ENCODE data around the gene ZDHHC7.

DNA sequence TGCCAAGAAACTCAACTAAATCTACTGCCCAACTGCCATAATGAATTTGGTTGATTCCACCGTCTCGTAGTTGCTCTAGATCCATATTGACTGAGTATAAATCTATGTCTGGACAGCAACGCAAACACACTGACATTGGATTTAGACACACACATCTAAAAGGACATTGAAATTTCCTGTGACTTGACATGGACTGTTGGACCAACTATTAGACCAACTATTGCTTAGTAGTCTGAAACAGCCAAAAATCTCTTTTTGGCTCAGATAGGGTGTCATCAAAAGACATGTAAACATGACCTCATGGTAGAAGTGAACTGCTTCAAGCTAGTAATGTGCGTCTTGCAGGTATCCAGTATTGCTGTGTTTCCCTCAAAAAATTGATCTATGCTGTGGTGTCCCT lies 47.6 kb upstream of the ZDHHC7 start:
- peak in 1 of 2 donors; percentile 12 for TF ChIP-seq RAD21 (IDR thresholded peaks at IDR 0.05)
- TF ChIP-seq, protein P1, sequence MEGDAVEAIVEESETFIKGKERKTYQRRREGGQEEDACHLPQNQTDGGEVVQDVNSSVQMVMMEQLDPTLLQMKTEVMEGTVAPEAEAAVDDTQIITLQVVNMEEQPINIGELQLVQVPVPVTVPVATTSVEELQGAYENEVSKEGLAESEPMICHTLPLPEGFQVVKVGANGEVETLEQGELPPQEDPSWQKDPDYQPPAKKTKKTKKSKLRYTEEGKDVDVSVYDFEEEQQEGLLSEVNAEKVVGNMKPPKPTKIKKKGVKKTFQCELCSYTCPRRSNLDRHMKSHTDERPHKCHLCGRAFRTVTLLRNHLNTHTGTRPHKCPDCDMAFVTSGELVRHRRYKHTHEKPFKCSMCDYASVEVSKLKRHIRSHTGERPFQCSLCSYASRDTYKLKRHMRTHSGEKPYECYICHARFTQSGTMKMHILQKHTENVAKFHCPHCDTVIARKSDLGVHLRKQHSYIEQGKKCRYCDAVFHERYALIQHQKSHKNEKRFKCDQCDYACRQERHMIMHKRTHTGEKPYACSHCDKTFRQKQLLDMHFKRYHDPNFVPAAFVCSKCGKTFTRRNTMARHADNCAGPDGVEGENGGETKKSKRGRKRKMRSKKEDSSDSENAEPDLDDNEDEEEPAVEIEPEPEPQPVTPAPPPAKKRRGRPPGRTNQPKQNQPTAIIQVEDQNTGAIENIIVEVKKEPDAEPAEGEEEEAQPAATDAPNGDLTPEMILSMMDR (IDR thresholded peaks at IDR 0.05; ENCODE audit: low read depth, low read length, missing input control), result no peak
- peak in 1 of 2 donors; percentile 24 for TF ChIP-seq JUND (IDR thresholded peaks at IDR 0.05)
- peak in 1 of 2 donors; percentile 75 for TF ChIP-seq RXRA (IDR thresholded peaks at IDR 0.05)
- no peak for TF ChIP-seq TAF1 (conservative IDR thresholded peaks at IDR 0.05)
- TF ChIP-seq, protein P2, sequence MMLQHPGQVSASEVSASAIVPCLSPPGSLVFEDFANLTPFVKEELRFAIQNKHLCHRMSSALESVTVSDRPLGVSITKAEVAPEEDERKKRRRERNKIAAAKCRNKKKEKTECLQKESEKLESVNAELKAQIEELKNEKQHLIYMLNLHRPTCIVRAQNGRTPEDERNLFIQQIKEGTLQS (IDR thresholded peaks at IDR 0.05), result no peak
- TF ChIP-seq SP1 (IDR thresholded peaks at IDR 0.05), result peak; percentile 68
- TF ChIP-seq, protein P3, sequence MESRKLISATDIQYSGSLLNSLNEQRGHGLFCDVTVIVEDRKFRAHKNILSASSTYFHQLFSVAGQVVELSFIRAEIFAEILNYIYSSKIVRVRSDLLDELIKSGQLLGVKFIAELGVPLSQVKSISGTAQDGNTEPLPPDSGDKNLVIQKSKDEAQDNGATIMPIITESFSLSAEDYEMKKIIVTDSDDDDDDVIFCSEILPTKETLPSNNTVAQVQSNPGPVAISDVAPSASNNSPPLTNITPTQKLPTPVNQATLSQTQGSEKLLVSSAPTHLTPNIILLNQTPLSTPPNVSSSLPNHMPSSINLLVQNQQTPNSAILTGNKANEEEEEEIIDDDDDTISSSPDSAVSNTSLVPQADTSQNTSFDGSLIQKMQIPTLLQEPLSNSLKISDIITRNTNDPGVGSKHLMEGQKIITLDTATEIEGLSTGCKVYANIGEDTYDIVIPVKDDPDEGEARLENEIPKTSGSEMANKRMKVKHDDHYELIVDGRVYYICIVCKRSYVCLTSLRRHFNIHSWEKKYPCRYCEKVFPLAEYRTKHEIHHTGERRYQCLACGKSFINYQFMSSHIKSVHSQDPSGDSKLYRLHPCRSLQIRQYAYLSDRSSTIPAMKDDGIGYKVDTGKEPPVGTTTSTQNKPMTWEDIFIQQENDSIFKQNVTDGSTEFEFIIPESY (IDR thresholded peaks at IDR 0.05), result no peak
- no peak for TF ChIP-seq NR2F2 (IDR thresholded peaks at IDR 0.05)
- TF ChIP-seq, protein P4, sequence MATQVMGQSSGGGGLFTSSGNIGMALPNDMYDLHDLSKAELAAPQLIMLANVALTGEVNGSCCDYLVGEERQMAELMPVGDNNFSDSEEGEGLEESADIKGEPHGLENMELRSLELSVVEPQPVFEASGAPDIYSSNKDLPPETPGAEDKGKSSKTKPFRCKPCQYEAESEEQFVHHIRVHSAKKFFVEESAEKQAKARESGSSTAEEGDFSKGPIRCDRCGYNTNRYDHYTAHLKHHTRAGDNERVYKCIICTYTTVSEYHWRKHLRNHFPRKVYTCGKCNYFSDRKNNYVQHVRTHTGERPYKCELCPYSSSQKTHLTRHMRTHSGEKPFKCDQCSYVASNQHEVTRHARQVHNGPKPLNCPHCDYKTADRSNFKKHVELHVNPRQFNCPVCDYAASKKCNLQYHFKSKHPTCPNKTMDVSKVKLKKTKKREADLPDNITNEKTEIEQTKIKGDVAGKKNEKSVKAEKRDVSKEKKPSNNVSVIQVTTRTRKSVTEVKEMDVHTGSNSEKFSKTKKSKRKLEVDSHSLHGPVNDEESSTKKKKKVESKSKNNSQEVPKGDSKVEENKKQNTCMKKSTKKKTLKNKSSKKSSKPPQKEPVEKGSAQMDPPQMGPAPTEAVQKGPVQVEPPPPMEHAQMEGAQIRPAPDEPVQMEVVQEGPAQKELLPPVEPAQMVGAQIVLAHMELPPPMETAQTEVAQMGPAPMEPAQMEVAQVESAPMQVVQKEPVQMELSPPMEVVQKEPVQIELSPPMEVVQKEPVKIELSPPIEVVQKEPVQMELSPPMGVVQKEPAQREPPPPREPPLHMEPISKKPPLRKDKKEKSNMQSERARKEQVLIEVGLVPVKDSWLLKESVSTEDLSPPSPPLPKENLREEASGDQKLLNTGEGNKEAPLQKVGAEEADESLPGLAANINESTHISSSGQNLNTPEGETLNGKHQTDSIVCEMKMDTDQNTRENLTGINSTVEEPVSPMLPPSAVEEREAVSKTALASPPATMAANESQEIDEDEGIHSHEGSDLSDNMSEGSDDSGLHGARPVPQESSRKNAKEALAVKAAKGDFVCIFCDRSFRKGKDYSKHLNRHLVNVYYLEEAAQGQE (IDR thresholded peaks at IDR 0.05), result no peak
- no peak for TF ChIP-seq GABPA (IDR thresholded peaks at IDR 0.05 in 1 of 2, conservative IDR thresholded peaks at IDR 0.05 in 1 of 2)

All from liver (tissue), 3 donors.